ENCODE results near the gene ST8SIA4.

DNA sequence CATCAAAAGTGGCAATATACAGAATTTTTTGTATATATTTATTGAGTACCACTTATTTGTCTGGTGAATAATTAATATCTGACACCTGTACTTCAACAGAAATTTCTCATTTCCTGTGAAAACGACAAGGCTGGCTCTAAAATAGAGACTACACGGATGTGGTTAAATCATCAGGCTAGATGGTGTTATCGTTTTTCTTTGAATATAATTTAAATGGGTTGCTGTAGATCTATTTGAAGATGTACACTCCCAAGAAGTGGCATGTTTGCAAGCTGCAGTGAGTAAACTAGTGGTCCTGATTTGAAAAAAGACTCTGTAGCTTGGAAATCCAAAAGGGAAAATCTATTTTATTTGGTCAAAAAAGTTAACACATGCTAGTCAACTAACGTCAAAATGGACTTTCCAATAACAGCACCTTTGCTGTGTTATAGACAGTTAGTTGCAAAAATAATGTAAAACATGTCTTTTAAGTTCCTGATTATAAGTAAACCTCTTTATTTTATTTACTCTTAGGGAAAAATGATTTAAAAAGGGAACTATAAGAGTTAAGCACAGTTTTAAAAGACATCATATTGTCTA, 13.8 kb downstream of the ST8SIA4 start:
- TF ChIP-seq POLR2A (IDR thresholded peaks at IDR 0.05) (no peak), POLR2AphosphoS5 (IDR thresholded peaks at IDR 0.05) (no peak)
- TF ChIP-seq, protein P1, sequence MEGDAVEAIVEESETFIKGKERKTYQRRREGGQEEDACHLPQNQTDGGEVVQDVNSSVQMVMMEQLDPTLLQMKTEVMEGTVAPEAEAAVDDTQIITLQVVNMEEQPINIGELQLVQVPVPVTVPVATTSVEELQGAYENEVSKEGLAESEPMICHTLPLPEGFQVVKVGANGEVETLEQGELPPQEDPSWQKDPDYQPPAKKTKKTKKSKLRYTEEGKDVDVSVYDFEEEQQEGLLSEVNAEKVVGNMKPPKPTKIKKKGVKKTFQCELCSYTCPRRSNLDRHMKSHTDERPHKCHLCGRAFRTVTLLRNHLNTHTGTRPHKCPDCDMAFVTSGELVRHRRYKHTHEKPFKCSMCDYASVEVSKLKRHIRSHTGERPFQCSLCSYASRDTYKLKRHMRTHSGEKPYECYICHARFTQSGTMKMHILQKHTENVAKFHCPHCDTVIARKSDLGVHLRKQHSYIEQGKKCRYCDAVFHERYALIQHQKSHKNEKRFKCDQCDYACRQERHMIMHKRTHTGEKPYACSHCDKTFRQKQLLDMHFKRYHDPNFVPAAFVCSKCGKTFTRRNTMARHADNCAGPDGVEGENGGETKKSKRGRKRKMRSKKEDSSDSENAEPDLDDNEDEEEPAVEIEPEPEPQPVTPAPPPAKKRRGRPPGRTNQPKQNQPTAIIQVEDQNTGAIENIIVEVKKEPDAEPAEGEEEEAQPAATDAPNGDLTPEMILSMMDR (IDR thresholded peaks at IDR 0.05), result no peak
